SK-N-SH (cell line): ENCODE data around the gene PRSS56. TPM values are rescaled to one million over a fixed set of nuclear protein-coding genes. Genes with fewer than 3 reads are reported as not detected.

ENCODE experiments used
- CTCF ChIA-PET: fragments of 300-600, 350-600 bp; formaldehyde crosslinking; extraction: SDS; loops from one replicate; lab custom pipeline; 2021; lab: Yijun Ruan, JAX
- POLR2A ChIA-PET: fragments of 350-600 bp; sonication (Branson Sonifier 250); formaldehyde crosslinking; extraction: SDS; loops from one replicate; lab custom pipeline; 2020; ENCODE audit warnings: antibody characterized with exemption, inconsistent platforms; lab: Yijun Ruan, JAX
- DNase-seq: peaks from one replicate; pipeline ENCODE4 v3.0.0; 2012
- H2AFZ ChIP-seq: fragments of 200-600 bp; sonication (generic); 2 replicates; pipeline ENCODE4 v1.8.1; 2016; ENCODE audit warnings: antibody characterized with exemption, mild to moderate bottlenecking, low read depth
- H3F3A ChIP-seq: fragments of 200-600 bp; sonication (generic); replicated peaks from 2 replicates; pipeline ENCODE3; 2016; ENCODE audit warnings: antibody characterized with exemption, mild to moderate bottlenecking; ENCODE audit not compliant: insufficient read depth
- H3K27ac ChIP-seq, 2 experiments: fragments of 200-500 bp in 1 of 2; fragments of 200-600 bp in 1 of 2; sonication (Bioruptor generic) in 1 of 2; sonication (generic), shearing (Covaris generic) in 1 of 2; 2 replicates each; pipeline versions ENCODE4 v1.5.1 to v1.6.1; 2014 to 2016; ENCODE audit warnings: low read depth in 2 of 2, inconsistent platforms in 1 of 2, low read length in 1 of 2, mild to moderate bottlenecking in 1 of 2, mixed read lengths in 1 of 2
- H3K27me3 ChIP-seq: fragments of 200-600 bp; sonication (generic), shearing (Covaris generic); 2 replicates; pipeline ENCODE4 v1.6.1; 2016; ENCODE audit warnings: mixed run types; ENCODE audit not compliant: insufficient read depth
- H3K36me3 ChIP-seq, 2 experiments: fragments of 200-500 bp in 1 of 2; fragments of 200-600 bp in 1 of 2; sonication (Bioruptor generic) in 1 of 2; sonication (generic) in 1 of 2; replicated peaks in 1 of 2; 2 replicates each; pipeline versions ENCODE3 to v1.5.1; 2014 to 2016; ENCODE audit warnings: low read length in 1 of 2, mild to moderate bottlenecking in 1 of 2; ENCODE audit not compliant: insufficient read depth in 2 of 2, control insufficient read depth in 1 of 2
- H3K4me1 ChIP-seq, 2 experiments: fragments of 200-500 bp in 1 of 2; fragments of 200-600 bp in 1 of 2; sonication (Bioruptor generic) in 1 of 2; sonication (generic), shearing (Covaris generic) in 1 of 2; 2 replicates each; pipeline versions ENCODE4 v1.5.1 to v1.6.1; 2014 to 2016; ENCODE audit warnings: low read depth in 1 of 2, low read length in 1 of 2, mixed run types in 1 of 2; ENCODE audit not compliant: insufficient read depth in 2 of 2, control insufficient read depth in 1 of 2
- H3K4me2 ChIP-seq: fragments of 200-600 bp; sonication (generic), shearing (Covaris generic); 2 replicates; pipeline ENCODE4 v1.6.1; 2017; ENCODE audit warnings: mixed run types
- H3K4me3 ChIP-seq, 2 experiments: fragments of 200-500 bp in 1 of 2; fragments of 200-600 bp in 1 of 2; sonication (Bioruptor generic) in 1 of 2; sonication (generic), shearing (Covaris generic) in 1 of 2; 2 replicates each; pipeline versions ENCODE4 v1.5.1 to v1.8.1; 2014 to 2016; ENCODE audit warnings: low read depth in 2 of 2, inconsistent platforms in 1 of 2, low read length in 1 of 2, mild to moderate bottlenecking in 1 of 2, mixed read lengths in 1 of 2, moderate library complexity in 1 of 2
- H3K79me2 ChIP-seq: fragments of 200-600 bp; sonication (generic); 2 replicates; pipeline ENCODE4 v1.8.1; 2017; ENCODE audit warnings: mild to moderate bottlenecking; ENCODE audit not compliant: insufficient read depth
- H3K9ac ChIP-seq: fragments of 200-600 bp; sonication (generic); 2 replicates; pipeline ENCODE4 v1.6.1; 2017; ENCODE audit warnings: mixed run types
- H3K9me2 ChIP-seq: fragments of 200-600 bp; sonication (generic); 2 replicates; pipeline ENCODE4 v1.6.1; 2017; ENCODE audit warnings: mixed run types
- H3K9me3 ChIP-seq: fragments of 200-600 bp; sonication (generic); 2 replicates; pipeline ENCODE4 v1.6.1; 2017; ENCODE audit warnings: mixed run types, mild to moderate bottlenecking, moderate library complexity
- H4K20me1 ChIP-seq: fragments of 200-600 bp; sonication (generic); 2 replicates; pipeline ENCODE4 v1.6.1; 2017; ENCODE audit warnings: mild to moderate bottlenecking, mixed run types; ENCODE audit not compliant: insufficient read depth
- CHD2 ChIP-seq: fragments of 150-350 bp; IDR thresholded peaks from 2 replicates; pipeline ENCODE4 v1.6.1; 2018; ENCODE audit warnings: low read length; ENCODE audit not compliant: partially characterized antibody
- CTCF ChIP-seq: fragments of 200-600 bp; sonication (generic); IDR thresholded peaks from 2 replicates; pipeline ENCODE4 v1.6.1; 2017; ENCODE audit warnings: antibody characterized with exemption, mild to moderate bottlenecking, moderate library complexity
- NRF1 ChIP-seq: IDR thresholded peaks from 2 replicates; pipeline ENCODE4 v1.6.1; 2012; ENCODE audit warnings: low read depth, mild to moderate bottlenecking, low read length
- RAD21 ChIP-seq: IDR thresholded peaks from 2 replicates; pipeline ENCODE4 v1.6.1; 2012; ENCODE audit warnings: mild to moderate bottlenecking, low read length
- REST ChIP-seq: IDR thresholded peaks from 2 replicates; pipeline ENCODE4 v1.6.1; 2012; ENCODE audit warnings: mild to moderate bottlenecking, low read depth, low read length, moderate library complexity
- RXRA ChIP-seq: IDR thresholded peaks from 2 replicates; pipeline ENCODE4 v1.4.0; 2012; ENCODE audit warnings: low read depth, mild to moderate bottlenecking, borderline replicate concordance
- SIN3A ChIP-seq: IDR thresholded peaks from 2 replicates; pipeline ENCODE4 v1.6.1; 2012; ENCODE audit warnings: low read depth, mild to moderate bottlenecking, low read length, moderate library complexity, borderline replicate concordance
- YY1 ChIP-seq: IDR thresholded peaks from 2 replicates; pipeline ENCODE4 v1.4.0; 2012; ENCODE audit warnings: low read depth, mild to moderate bottlenecking
- WGBS: methylation state at CpG from one replicate; pipeline ENCODE4 v1.1.6; 2017; ENCODE audit warnings: low lambda C conversion rate; 5-methylcytosine and 5-hydroxymethylcytosine counted together
- polyA plus RNA-seq, 3 experiments: library from polyadenylated mRNA; depleted of rRNA; stranded (reverse); fragments of >200 nt; gene quantifications; 2 replicates each; pipeline ENCODE4 v1.2.3, GENCODE V29; 2012
- TF ChIP-seq, protein P1 (sequence below): fragments of 150-350 bp; IDR thresholded peaks from 2 replicates; pipeline ENCODE4 v1.6.1; 2017; ENCODE audit warnings: antibody characterized with exemption, low read length, low read depth, borderline replicate concordance

PRSS56 gene
- polyA plus RNA-seq, 1 of the 3 experiments (the other 2 are of a cell fraction): not detected

DNA sequence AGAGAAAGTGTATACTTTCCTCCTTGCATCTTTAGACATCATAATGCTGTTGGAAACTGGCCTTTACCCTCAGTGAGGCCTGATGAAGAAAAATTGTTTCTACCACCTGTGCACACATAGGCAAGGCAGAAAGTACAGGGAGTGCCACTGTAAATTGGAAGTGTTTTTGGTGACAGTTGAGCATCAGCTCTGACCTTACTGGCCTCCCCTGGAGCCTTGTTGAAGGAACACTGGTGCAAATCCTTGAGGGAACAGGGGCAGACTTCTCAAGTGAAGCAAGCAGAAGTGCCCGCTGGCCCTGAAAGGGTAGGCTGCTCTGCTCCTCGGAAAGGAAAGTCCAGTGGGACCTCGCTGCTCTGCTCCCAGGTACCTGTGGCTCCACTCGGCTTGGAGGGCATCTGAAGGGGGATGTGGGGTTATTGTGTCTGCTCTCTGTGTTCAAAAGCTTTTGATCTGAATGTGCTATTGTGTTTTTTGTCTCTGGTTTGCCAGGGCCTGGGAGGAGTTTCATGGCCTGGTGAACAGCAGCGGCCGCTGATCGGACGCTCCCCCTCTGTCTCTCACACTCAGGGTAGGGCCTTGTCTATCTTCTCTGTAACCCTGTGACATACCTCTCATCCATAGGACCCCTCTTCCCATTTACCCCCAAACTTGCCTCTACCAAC, 53.7 kb downstream of the PRSS56 start (continued):
- TF ChIP-seq CTCF (no peak), CHD2 (no peak)
- TF ChIP-seq, protein P1, sequence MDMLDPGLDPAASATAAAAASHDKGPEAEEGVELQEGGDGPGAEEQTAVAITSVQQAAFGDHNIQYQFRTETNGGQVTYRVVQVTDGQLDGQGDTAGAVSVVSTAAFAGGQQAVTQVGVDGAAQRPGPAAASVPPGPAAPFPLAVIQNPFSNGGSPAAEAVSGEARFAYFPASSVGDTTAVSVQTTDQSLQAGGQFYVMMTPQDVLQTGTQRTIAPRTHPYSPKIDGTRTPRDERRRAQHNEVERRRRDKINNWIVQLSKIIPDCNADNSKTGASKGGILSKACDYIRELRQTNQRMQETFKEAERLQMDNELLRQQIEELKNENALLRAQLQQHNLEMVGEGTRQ: no peak

- no peak overlapping the region for H3K9ac ChIP-seq
- H2AFZ ChIP-seq: no peak overlapping the region
- no peaks in the 10 kb centered on the region for H4K20me1 ChIP-seq
- ChIA-PET CTCF (no interaction called here), POLR2A (no interaction called here)
- no peak overlapping the region for H3K27ac ChIP-seq
- WGBS: 88% methylated on average over 5 of the region's 5 CpGs
- H3K79me2 ChIP-seq: no peaks in the 10 kb centered on the region
- no peak for DNase-seq
- H3K9me2 ChIP-seq: no peaks in the 10 kb centered on the region
- H3K9me3 ChIP-seq: no peaks in the 10 kb centered on the region
- H3K4me2 ChIP-seq: no peak overlapping the region
- no peaks in the 10 kb centered on the region for H3F3A ChIP-seq
- H3K4me1 ChIP-seq: 0 out of 4 replicates have a peak, but pooled peaks cover 0 to 4% of the 10 kb centered on the region in 2 experiments
- TF ChIP-seq RXRA: no peak
- TF ChIP-seq NRF1: no peak
- no peak for TF ChIP-seq SIN3A
- TF ChIP-seq YY1: no peak
- no peak for TF ChIP-seq REST
- TF ChIP-seq RAD21: no peak
- H3K36me3 ChIP-seq: peaks cover 39 to 48% of the 10 kb centered on the region in 2 experiments
- H3K4me3 ChIP-seq: no peak overlapping the region
- no peaks in the 10 kb centered on the region for H3K27me3 ChIP-seq
Measured at GRCh38 chr2:232574674-232575403, 54.7 kb downstream of the PRSS56 start.

Other genes with a start within 250 kb of the PRSS56 start
- gene ALPP, start 141.6 kb upstream of the PRSS56 start, polyA plus RNA-seq (2012; rRNA removed): not detected in 2 replicates
- not detected in 2 replicates for gene ALPG, start 113.5 kb upstream of the PRSS56 start, polyA plus RNA-seq (2012; rRNA removed)
- not detected in 2 replicates for gene ALPI, start 64.2 kb upstream of the PRSS56 start, polyA plus RNA-seq (2012; rRNA removed)
- not detected in 2 replicates for gene ECEL1, start 32.6 kb upstream of the PRSS56 start, polyA plus RNA-seq (2012; rRNA removed)
- 0.12 TPM in 1 of 2 replicates, not detected in the other for gene CHRND, start 5.8 kb downstream of the PRSS56 start, polyA plus RNA-seq (2012; rRNA removed)
- gene CHRNG, start 19.3 kb downstream of the PRSS56 start, polyA plus RNA-seq (2012; rRNA removed): not detected in 2 replicates
- 4.6 and 7.0 TPM in 2 replicates for gene TIGD1, start 30.2 kb downstream of the PRSS56 start, polyA plus RNA-seq (2012; rRNA removed)
- 27.6 and 29.1 TPM in 2 replicates for gene EIF4E2, start 30.3 kb downstream of the PRSS56 start, polyA plus RNA-seq (2012; rRNA removed)
- 0.05 TPM in 1 of 2 replicates, not detected in the other for gene EFHD1, start 113.2 kb downstream of the PRSS56 start, polyA plus RNA-seq (2012; rRNA removed)
- gene GIGYF2, start 176.9 kb downstream of the PRSS56 start, polyA plus RNA-seq (2012; rRNA removed): 12.8 and 18.2 TPM in 2 replicates